Stimulated activated CD4-positive, alpha-beta T cell treated with anti-CD3 and anti-CD28 coated beads, TNF-alpha, amount 100 ng/mL, for 4 hours (primary cell): Measurements from ENCODE around the gene MST1R.
"Not testable (repeated sequence)": the region's sequence is repeated elsewhere in the genome, so short reads cannot be mapped to it uniquely, and the experiment has no call there.

ENCODE experiments used
- DNase-seq, 3 experiments: peaks; one replicate each; pipeline ENCODE4 v3.0.0-alpha.2; 2020; ENCODE audit warnings: low read depth in 3 of 3

Gene MST1R

GRCh38 chr3:49903451-49904424, at the start of gene MST1R:
Gene MST1R, minus strand, starts transcription at chr3:49903873. Its CDS starts 264 bp downstream, at chr3:49903609.
- peak; percentile 54 to 65 (median 58) for DNase-seq

GRCh38 chr3:49952924-49953323, 49.3 kb upstream of the MST1R start:
- no peak for DNase-seq

- no peak for DNase-seq
These were observed 39.0 kb upstream of the MST1R start for GRCh38 chr3:49942651-49943050.

GRCh38 chr3:49940667-49941249, 37.1 kb upstream of the MST1R start:
- DNase-seq = no peak

- DNase-seq = peak; percentile 86 to 90 (median 89)
These were observed 36.4 kb upstream of the MST1R start, which contains the start of gene RBM6 for GRCh38 chr3:49939858-49940666. Gene RBM6, plus strand, starts transcription at chr3:49940150. Its CDS starts 22,492 bp downstream, at chr3:49962642.

GRCh38 chr3:49937090-49937489, 33.4 kb upstream of the MST1R start:
- no peak for DNase-seq

- not testable (repeated sequence) for DNase-seq
These were observed 28.6 kb upstream of the MST1R start for GRCh38 chr3:49932281-49932680.

GRCh38 chr3:49930922-49931321, 27.2 kb upstream of the MST1R start:
- no peak for DNase-seq

- DNase-seq = no peak
These were observed 26.6 kb upstream of the MST1R start for GRCh38 chr3:49930168-49930690.

GRCh38 chr3:49929291-49930167, 25.9 kb upstream of the MST1R start, which contains the start of gene MON1A:
Gene MON1A, minus strand, starts transcription at chr3:49929811. Its CDS starts 16,465 bp downstream, at chr3:49913346.
- peak; percentile 73 to 78 (median 76) for DNase-seq

- DNase-seq = no peak
These were observed 24.9 kb upstream of the MST1R start for GRCh38 chr3:49928481-49929017.

GRCh38 chr3:49927798-49928197, 24.1 kb upstream of the MST1R start:
- DNase-seq = no peak

GRCh38 chr3:49926117-49926728, 22.6 kb upstream of the MST1R start:
- no peak for DNase-seq

GRCh38 chr3:49925485-49925884, 21.8 kb upstream of the MST1R start:
- DNase-seq = no peak

GRCh38 chr3:49924683-49925082, 21.0 kb upstream of the MST1R start:
- DNase-seq = no peak

GRCh38 chr3:49917806-49918590, 14.3 kb upstream of the MST1R start:
- DNase-seq = not testable (repeated sequence)

GRCh38 chr3:49916686-49917085, 13.0 kb upstream of the MST1R start:
- no peak for DNase-seq

- no peak for DNase-seq
These were observed 11.2 kb upstream of the MST1R start for GRCh38 chr3:49914906-49915305.

- DNase-seq = no peak
These were observed 9.2 kb upstream of the MST1R start for GRCh38 chr3:49912881-49913281.
